HEK293 (cell line): ENCODE results near the gene F10.

Experiments
- PRDM4 ChIP-seq: fragments of 450-650 bp; formaldehyde crosslinking; IDR thresholded peaks from 2 replicates; pipeline ENCODE4 v1.5.1; 2017; ENCODE audit warnings: missing biosample characterization, missing genetic modification characterization
- TF ChIP-seq, protein P1 (sequence below): fragments of 450-650 bp; formaldehyde crosslinking; IDR thresholded peaks from 2 replicates; pipeline ENCODE4 v1.5.1; 2016; ENCODE audit warnings: missing biosample characterization, missing genetic modification characterization
- TF ChIP-seq, protein P2 (sequence below): fragments of 450-650 bp; formaldehyde crosslinking; IDR thresholded peaks from 2 replicates; pipeline ENCODE4 v1.5.1; 2016; ENCODE audit warnings: missing biosample characterization, missing genetic modification characterization

GRCh38 chr13:113150550-113151365 is 28.2 kb downstream of the F10 start:
- TF ChIP-seq, protein P1, sequence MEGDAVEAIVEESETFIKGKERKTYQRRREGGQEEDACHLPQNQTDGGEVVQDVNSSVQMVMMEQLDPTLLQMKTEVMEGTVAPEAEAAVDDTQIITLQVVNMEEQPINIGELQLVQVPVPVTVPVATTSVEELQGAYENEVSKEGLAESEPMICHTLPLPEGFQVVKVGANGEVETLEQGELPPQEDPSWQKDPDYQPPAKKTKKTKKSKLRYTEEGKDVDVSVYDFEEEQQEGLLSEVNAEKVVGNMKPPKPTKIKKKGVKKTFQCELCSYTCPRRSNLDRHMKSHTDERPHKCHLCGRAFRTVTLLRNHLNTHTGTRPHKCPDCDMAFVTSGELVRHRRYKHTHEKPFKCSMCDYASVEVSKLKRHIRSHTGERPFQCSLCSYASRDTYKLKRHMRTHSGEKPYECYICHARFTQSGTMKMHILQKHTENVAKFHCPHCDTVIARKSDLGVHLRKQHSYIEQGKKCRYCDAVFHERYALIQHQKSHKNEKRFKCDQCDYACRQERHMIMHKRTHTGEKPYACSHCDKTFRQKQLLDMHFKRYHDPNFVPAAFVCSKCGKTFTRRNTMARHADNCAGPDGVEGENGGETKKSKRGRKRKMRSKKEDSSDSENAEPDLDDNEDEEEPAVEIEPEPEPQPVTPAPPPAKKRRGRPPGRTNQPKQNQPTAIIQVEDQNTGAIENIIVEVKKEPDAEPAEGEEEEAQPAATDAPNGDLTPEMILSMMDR (tag by site-specific recombination): no peak
- TF ChIP-seq, protein P2, sequence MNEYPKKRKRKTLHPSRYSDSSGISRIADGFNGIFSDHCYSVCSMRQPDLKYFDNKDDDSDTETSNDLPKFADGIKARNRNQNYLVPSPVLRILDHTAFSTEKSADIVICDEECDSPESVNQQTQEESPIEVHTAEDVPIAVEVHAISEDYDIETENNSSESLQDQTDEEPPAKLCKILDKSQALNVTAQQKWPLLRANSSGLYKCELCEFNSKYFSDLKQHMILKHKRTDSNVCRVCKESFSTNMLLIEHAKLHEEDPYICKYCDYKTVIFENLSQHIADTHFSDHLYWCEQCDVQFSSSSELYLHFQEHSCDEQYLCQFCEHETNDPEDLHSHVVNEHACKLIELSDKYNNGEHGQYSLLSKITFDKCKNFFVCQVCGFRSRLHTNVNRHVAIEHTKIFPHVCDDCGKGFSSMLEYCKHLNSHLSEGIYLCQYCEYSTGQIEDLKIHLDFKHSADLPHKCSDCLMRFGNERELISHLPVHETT (tag by site-specific recombination): no peak
- no peak for TF ChIP-seq PRDM4
